OCI-LY7 (cell line): ENCODE results near the gene LRRC72. TPM values are rescaled to one million over a fixed set of nuclear protein-coding genes. Genes with fewer than 3 reads are reported as not detected.
"Not testable (repeated sequence)": the region's sequence is repeated elsewhere in the genome, so short reads cannot be mapped to it uniquely, and the experiment has no call there.

Experiments used
- BruUV-seq: library from RNA; stranded (reverse); fragments of 400-500 nt; replicated peaks from 2 replicates; lab custom pipeline; 2021; lab: Mats Ljungman, UMichigan
- CTCF ChIA-PET: fragments of 300-600 bp; sonication (Branson Sonifier 250); formaldehyde crosslinking; loops from one replicate; lab custom pipeline; 2022; ENCODE audit warnings: antibody characterized with exemption; ENCODE audit not compliant: unreplicated experiment; lab: Charles Lee
- POLR2A ChIA-PET: fragments of 300-600 bp; sonication (Branson Sonifier 250); formaldehyde crosslinking; loops from one replicate; lab custom pipeline; 2022; ENCODE audit warnings: antibody characterized with exemption; lab: Charles Lee
- DNase-seq: peaks from one replicate; pipeline ENCODE4 v3.0.0-alpha.2; 2015; ENCODE audit warnings: low spot score
- H2AFZ ChIP-seq: fragments of 200-600 bp; sonication (generic), shearing (Covaris generic); 2 replicates; pipeline ENCODE4 v1.6.1; 2014; ENCODE audit warnings: mild to moderate bottlenecking, antibody characterized with exemption, low read length, moderate library complexity
- H3K27ac ChIP-seq: fragments of 200-600 bp; sonication (generic); 2 replicates; pipeline ENCODE4 v1.5.1; 2014; ENCODE audit warnings: mixed run types, low read depth, mild to moderate bottlenecking, moderate library complexity, low read length, inconsistent platforms; ENCODE audit not compliant: poor library complexity, severe bottlenecking
- H3K36me3 ChIP-seq: fragments of 200-600 bp; sonication (generic); 2 replicates; pipeline ENCODE4 v1.6.1; 2014; ENCODE audit warnings: mild to moderate bottlenecking, antibody characterized with exemption, low read length, moderate library complexity, mixed read lengths; ENCODE audit not compliant: insufficient read depth
- H3K4me1 ChIP-seq: fragments of 200-600 bp; sonication (generic); 2 replicates; pipeline ENCODE4 v1.5.1; 2014; ENCODE audit warnings: mild to moderate bottlenecking, low read length; ENCODE audit not compliant: insufficient read depth, poor library complexity, severe bottlenecking
- H3K4me2 ChIP-seq: fragments of 200-600 bp; sonication (generic); 2 replicates; pipeline ENCODE4 v1.6.1; 2014; ENCODE audit warnings: mild to moderate bottlenecking, low read length
- H3K4me3 ChIP-seq: fragments of 200-600 bp; sonication (generic); 2 replicates; pipeline ENCODE4 v1.5.1; 2014; ENCODE audit warnings: mild to moderate bottlenecking, low read depth, low read length; ENCODE audit not compliant: poor library complexity, severe bottlenecking
- H3K79me2 ChIP-seq: fragments of 200-600 bp; sonication (generic); 2 replicates; pipeline ENCODE4 v1.6.1; 2016; ENCODE audit warnings: low read depth, mild to moderate bottlenecking, low read length, moderate library complexity, mixed read lengths; ENCODE audit not compliant: insufficient read depth
- H3K9me2 ChIP-seq: fragments of 200-600 bp; sonication (generic); 2 replicates; pipeline ENCODE4 v1.6.1; 2016; ENCODE audit warnings: mild to moderate bottlenecking, low read length, mixed read lengths; ENCODE audit not compliant: insufficient read depth
- H3K9me3 ChIP-seq: fragments of 200-600 bp; sonication (generic); 2 replicates; pipeline ENCODE4 v1.6.1; 2014; ENCODE audit warnings: mild to moderate bottlenecking, mixed run types, low read length, mixed read lengths
- H4K20me1 ChIP-seq: fragments of 200-600 bp; sonication (generic); 2 replicates; pipeline ENCODE4 v1.6.1; 2014; ENCODE audit warnings: mild to moderate bottlenecking, antibody characterized with exemption, low read length, moderate library complexity, mixed read lengths; ENCODE audit not compliant: insufficient read depth
- CTCF ChIP-seq: fragments of 200-600 bp; sonication (generic); conservative IDR thresholded peaks from 2 replicates; pipeline ENCODE4 v1.5.1; 2014; ENCODE audit warnings: mild to moderate bottlenecking, antibody characterized with exemption, low read length, moderate library complexity, mixed read lengths
- EZH2phosphoT487 ChIP-seq: fragments of 200-600 bp; sonication (generic); IDR thresholded peaks from 2 replicates; pipeline ENCODE4 v1.6.1; 2018; ENCODE audit warnings: low read depth, borderline replicate concordance, mild to moderate bottlenecking, mixed run types, antibody characterized with exemption, low read length, moderate library complexity, mixed read lengths
- intact Hi-C: fragments of 100-400 bp; cut with micrococcal nuclease; formaldehyde crosslinking; loops from one replicate; pipeline ENCODE4 v1.10.0; 2022; ENCODE audit not compliant: unreplicated experiment
- total RNA-seq, 2 experiments: library from RNA; depleted of rRNA in 1 of 2; stranded (reverse); fragments of >200 nt in 1 of 2; shearing (Covaris generic) in 1 of 2; gene quantifications; 2 replicates each; pipeline ENCODE4 v1.2.3, GENCODE V29; 2014 to 2022

The LRRC72 gene
- total RNA-seq, 2 experiments from 2014 or later = not detected

GRCh38 chr7:16514271-16514670 lies 12.4 kb upstream of the LRRC72 start:
- H3K4me2 ChIP-seq = no peak overlapping the region
- DNase-seq = no peak
- H3K79me2 ChIP-seq = no peaks in the 10 kb centered on the region
- no TSS peak for BruUV-seq
- H3K27ac ChIP-seq = no peak overlapping the region
- intact Hi-C loops = no loop called here
- H3K4me3 ChIP-seq = no peak overlapping the region
- no peak overlapping the region for H2AFZ ChIP-seq
- no peaks in the 10 kb centered on the region for H4K20me1 ChIP-seq
- ChIA-PET CTCF (no interaction called here), POLR2A (interaction anchor here (0.7 kb wide), 1 partner anchor 153 kb away, joined by 3 read pairs; no protein-coding TSS in a partner anchor)
- no peaks in the 10 kb centered on the region for H3K36me3 ChIP-seq
- TF ChIP-seq CTCF = no peak
- no peak for TF ChIP-seq EZH2phosphoT487
- H3K9me3 ChIP-seq = no peaks in the 10 kb centered on the region
- no peaks in the 10 kb centered on the region for H3K4me1 ChIP-seq
- no peaks in the 10 kb centered on the region for H3K9me2 ChIP-seq

DNA sequence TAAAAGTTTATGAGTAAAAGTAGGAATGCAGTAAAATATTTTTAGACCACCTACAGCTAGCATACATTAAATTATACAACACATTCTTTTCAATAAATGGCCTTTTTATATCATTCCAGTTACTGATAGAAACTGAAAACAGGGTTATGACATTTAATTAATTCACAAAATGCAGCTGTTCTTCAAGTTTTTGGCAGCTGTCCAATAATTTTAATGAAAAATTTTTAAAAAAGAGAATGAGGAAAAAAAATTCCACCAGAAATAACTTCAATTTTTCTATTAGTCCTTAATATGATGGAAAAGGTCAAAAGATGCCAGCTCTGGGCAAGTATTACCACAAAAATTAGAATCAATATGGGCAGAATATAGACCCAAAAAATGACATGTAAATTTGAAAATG lies 11.9 kb upstream of the LRRC72 start:
- TF ChIP-seq CTCF = no peak
- no peak for TF ChIP-seq EZH2phosphoT487
- Histone ChIP-seq H3K4me2 (no peak overlapping the region), H3K36me3 (no peaks in the 10 kb centered on the region), H3K9me3 (no peaks in the 10 kb centered on the region), H3K4me3 (no peak overlapping the region), H3K9me2 (no peaks in the 10 kb centered on the region), H3K79me2 (no peaks in the 10 kb centered on the region), H4K20me1 (no peaks in the 10 kb centered on the region), H2AFZ (no peak overlapping the region), H3K27ac (no peak overlapping the region), H3K4me1 (no peaks in the 10 kb centered on the region)
- intact Hi-C loops = no loop called here
- ChIA-PET POLR2A (interaction anchor here (0.7 kb wide), 1 partner anchor 20 kb away, joined by 3 read pairs; no protein-coding TSS in a partner anchor), CTCF (no interaction called here)
- no peak for DNase-seq
- BruUV-seq = no TSS peak

DNA sequence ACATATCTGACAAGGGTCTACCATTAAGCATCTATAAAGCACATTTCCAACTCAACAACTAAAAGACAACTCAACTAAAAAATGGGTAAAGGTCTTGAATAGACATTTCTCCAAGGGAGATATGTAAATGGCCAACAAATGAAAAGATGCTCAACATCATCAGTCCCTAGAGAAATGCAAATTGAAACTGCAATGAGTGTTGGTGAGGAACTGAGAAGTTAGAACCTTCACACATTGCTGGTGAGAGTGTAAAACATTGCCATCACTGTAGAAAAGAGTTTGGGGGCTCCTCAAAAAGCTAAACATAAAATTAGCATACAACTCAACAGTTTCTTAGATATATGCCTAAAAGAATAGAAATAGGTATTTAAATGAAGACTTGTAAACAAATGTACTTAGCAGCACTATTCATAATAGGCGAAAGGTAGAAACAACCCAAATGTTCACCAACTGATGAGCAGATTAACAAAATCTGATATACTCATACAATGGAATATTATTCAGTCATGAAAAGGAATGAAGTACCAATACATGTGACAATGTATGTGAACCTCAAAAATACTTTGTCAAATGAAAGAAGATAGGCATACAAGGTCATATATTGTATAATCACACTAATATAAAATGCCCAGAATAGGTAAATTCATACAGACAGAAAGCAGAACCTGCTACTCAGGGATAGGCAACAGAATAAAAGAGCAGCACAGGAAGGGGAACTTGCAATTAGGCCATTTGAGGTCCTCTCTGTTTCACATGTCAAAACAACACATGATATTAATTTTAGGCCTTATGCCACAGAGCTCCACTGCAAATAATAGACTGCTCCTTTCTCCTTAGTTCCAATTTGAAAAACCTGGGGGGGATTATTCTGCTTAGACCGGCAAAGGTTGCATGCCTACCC lies 10.6 kb upstream of the LRRC72 start:
- no TSS peak for BruUV-seq
- no peaks in the 10 kb centered on the region for H3K36me3 ChIP-seq
- H3K4me3 ChIP-seq = no peak overlapping the region
- no peak for DNase-seq
- CTCF ChIA-PET = no interaction called here
- H3K9me3 ChIP-seq = no peaks in the 10 kb centered on the region
- intact Hi-C loops = no loop called here
- no peak overlapping the region for H3K27ac ChIP-seq
- TF ChIP-seq CTCF (no peak), EZH2phosphoT487 (no peak)
- no peaks in the 10 kb centered on the region for H3K4me1 ChIP-seq
- no peaks in the 10 kb centered on the region for H4K20me1 ChIP-seq
- POLR2A ChIA-PET = no interaction called here
- H3K9me2 ChIP-seq = no peaks in the 10 kb centered on the region
- no peak overlapping the region for H3K4me2 ChIP-seq
- H2AFZ ChIP-seq = no peak overlapping the region
- no peaks in the 10 kb centered on the region for H3K79me2 ChIP-seq

GRCh38 chr7:16519985-16520384 lies 6.6 kb upstream of the LRRC72 start:
- H4K20me1 ChIP-seq, H3K4me1 ChIP-seq, BruUV-seq, H3K4me2 ChIP-seq, intact Hi-C loops, CTCF ChIA-PET, H3K9me2 ChIP-seq, H3K27ac ChIP-seq, DNase-seq, H3K9me3 ChIP-seq, H3K36me3 ChIP-seq, H2AFZ ChIP-seq, H3K79me2 ChIP-seq, H3K4me3 ChIP-seq: not testable (repeated sequence)
- POLR2A ChIA-PET = interaction anchor here (0.8 kb wide), 1 partner anchor 461 kb away, joined by 3 read pairs; no protein-coding TSS in a partner anchor
